Adrenal gland (tissue), 12 donors: ENCODE data around the gene LIMA1. TPM values are rescaled to one million over a fixed set of nuclear protein-coding genes. Genes with fewer than 3 reads are reported as not detected.
"Not testable (repeated sequence)": the region's sequence is repeated elsewhere in the genome, so short reads cannot be mapped to it uniquely, and the experiment has no call there.

ENCODE experiments used
- DNase-seq, 7 donors: peaks; one replicate each; pipeline ENCODE4 v3.0.0-alpha.2; 2019 to 2020
- H3K27ac ChIP-seq, 5 donors: fragments of 200-600 bp; sonication (generic) in 4 of 5; 1 replicate in 3 of 5; 2 replicates in 2 of 5; pipeline versions ENCODE4 v1.5.1 to v1.8.0; 2016 to 2020; ENCODE audit warnings: mild to moderate bottlenecking in 1 of 5
- H3K27me3 ChIP-seq: fragments of 200-600 bp; 2 replicates; pipeline ENCODE4 v1.8.0; 2021
- H3K36me3 ChIP-seq, 2 donors: fragments of 200-600 bp; replicated peaks in 1 of 2; 1 replicate in 1 of 2; 2 replicates in 1 of 2; pipeline versions ENCODE4 v1.5.1 to v1.8.0; 2018 to 2022
- H3K4me1 ChIP-seq, 2 donors: fragments of 200-600 bp; replicated peaks in 1 of 2; 1 replicate in 1 of 2; 2 replicates in 1 of 2; pipeline versions ENCODE4 v1.5.1 to v1.8.0; 2018 to 2021
- H3K4me3 ChIP-seq, 4 donors: fragments of 200-600 bp; sonication (generic) in 3 of 4; one replicate each; pipeline ENCODE4 v1.5.1; 2016 to 2018
- H3K9me3 ChIP-seq, 3 donors: fragments of 200-600 bp; sonication (generic) in 1 of 3; replicated peaks in 1 of 3; 1 replicate in 2 of 3; 2 replicates in 1 of 3; pipeline versions ENCODE4 v1.5.1 to v1.8.0; 2016 to 2021
- CTCF ChIP-seq, 6 experiments: fragments of 450-650 bp in 4 of 6; fragments of 200-600 bp in 2 of 6; sonication (generic) in 1 of 6; IDR thresholded peaks; 1 replicate in 5 of 6; 2 replicates in 1 of 6; pipeline versions ENCODE4 v1.5.1 to v1.8.0; 2016 to 2021; ENCODE audit warnings: antibody characterized with exemption in 6 of 6, mild to moderate bottlenecking in 2 of 6, moderate library complexity in 1 of 6
- POLR2A ChIP-seq, 2 donors: fragments of 450-650 bp; IDR thresholded peaks; one replicate each; pipeline ENCODE4 v1.6.1; 2017; ENCODE audit warnings: antibody characterized with exemption in 2 of 2, mild to moderate bottlenecking in 2 of 2, moderate library complexity in 1 of 2
- WGBS, 4 donors: extraction: QIAGEN DNeasy Blood & Tissue Kit in 2 of 4; methylation state at CpG; one replicate each; pipeline versions ENCODE4 v1.1.5 to v1.1.7; 2013 to 2017; 5-methylcytosine and 5-hydroxymethylcytosine counted together
- intact Hi-C, 2 donors: fragments of 100-400 bp; cut with DNase I; formaldehyde crosslinking; loops; one replicate each; pipeline versions ENCODE4 v1.14.1 to v1.15.0; 2022 to 2023
- polyA plus RNA-seq, 3 donors: library from polyadenylated mRNA; stranded (reverse); fragments of 200-250 nt in 2 of 3; fragments of 350-450 nt in 1 of 3; fragmentation: Illumina TruSeq in 1 of 3; extraction: RNeasy Lipid Tissue Mini Kit (QIAGEN cat#74804) in 1 of 3; gene quantifications; one replicate each; pipeline ENCODE4 v1.2.3, GENCODE V29; 2013 to 2014
- total RNA-seq, 9 donors: library from RNA; depleted of rRNA in 4 of 9; stranded (reverse); fragments of >200 nt in 4 of 9; fragments of 120-200 nt in 1 of 9; fragmentation: NEBNext Ultra II Directional in 1 of 9; extraction: Animal tissue kit (Norgen Biotek cat#: 25700) in 1 of 9; gene quantifications; one replicate each; pipeline versions ENCODE4 v1.1.0 to v1.2.4, GENCODE V29; 2013 to 2023
- donor health status: healthy with polysubstance abuse.
- donor health status: Bipolar disorder and iron deficiency.
- donor health status: DM: yes; HTN: yes; CAD: no.
- donor health status: DM: no; HTN: no; CAD: no.
- donor health status: DM: no; HTN: no; CAD: no.
- donor health status: DM: yes; HTN: yes; CAD: no.

LIMA1 gene
- total and polyA plus RNA-seq, 12 donors = 44.3 to 134 (median 83.6) TPM

- Histone ChIP-seq H3K27me3 (no peaks in the 10 kb centered on the region), H3K4me3 (no peak overlapping the region), H3K36me3 (peaks cover 0 to 8% of the 10 kb centered on the region in 2 donors), H3K9me3 (no peaks in the 10 kb centered on the region), H3K27ac (no peak overlapping the region), H3K4me1 (peaks cover 12 to 32% of the 10 kb centered on the region in 2 donors)
- DNase-seq = no peak
- intact Hi-C loops = no loop called here
- TF ChIP-seq CTCF (IDR thresholded peaks at IDR 0.05) = no peak
- no peak for TF ChIP-seq POLR2A (IDR thresholded peaks at IDR 0.05)
- 96 to 100% (median 97%) methylated on average over 4 of the region's 4 CpGs for WGBS, 4 donors
Observed at GRCh38 chr12:50248411-50248810, 34.9 kb downstream of the LIMA1 start.

DNA sequence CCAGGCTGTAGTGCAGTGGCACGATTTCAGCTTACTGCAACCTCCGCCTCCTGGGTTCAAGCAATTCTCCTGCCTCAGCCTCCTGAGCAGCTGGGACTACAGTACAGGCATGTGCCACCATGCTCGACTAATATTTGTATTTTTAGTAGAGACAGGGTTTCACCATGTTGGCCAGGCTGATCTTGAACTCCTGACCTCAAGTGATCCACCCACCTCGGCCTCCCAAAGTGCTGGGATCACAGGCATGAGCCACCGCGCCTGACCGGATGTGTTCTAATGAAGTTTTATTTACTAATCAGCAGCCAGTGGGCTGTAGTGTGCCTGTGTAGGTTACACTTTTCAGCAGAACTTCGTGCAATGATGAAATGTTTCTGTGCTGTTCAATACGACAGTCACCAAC lies 35.7 kb downstream of the LIMA1 start:
- H3K4me3 ChIP-seq, DNase-seq, H3K36me3 ChIP-seq, intact Hi-C loops, H3K27me3 ChIP-seq, H3K9me3 ChIP-seq: not testable (repeated sequence)
- H3K27ac ChIP-seq = peak overlapping the region in 4 of 5 donors; percentile 56 to 86 (median 80)
- 81 to 91% (median 83%) methylated on average over 9 of the region's 9 CpGs for WGBS, 4 donors
- H3K4me1 ChIP-seq = peaks cover 18 to 39% of the 10 kb centered on the region in 2 donors

GRCh38 chr12:50246873-50247612 lies 36.3 kb downstream of the LIMA1 start:
- Histone ChIP-seq H3K36me3 (peaks cover 0 to 8% of the 10 kb centered on the region in 2 donors), H3K4me1 (peaks cover 24 to 45% of the 10 kb centered on the region in 2 donors), H3K27me3 (no peaks in the 10 kb centered on the region), H3K9me3 (no peaks in the 10 kb centered on the region), H3K27ac (peak overlapping the region; percentile 60 to 86 (median 77)), H3K4me3 (no peak overlapping the region)
- 11 to 34% (median 21%) methylated on average over 3 of the region's 3 CpGs for WGBS, 4 donors
- TF ChIP-seq POLR2A (IDR thresholded peaks at IDR 0.05) = peak in 1 of 2 donors; percentile 17
- no peak for TF ChIP-seq CTCF (IDR thresholded peaks at IDR 0.05)
- peak; percentile 66 to 96 (median 90) for DNase-seq
- intact Hi-C loops = no loop called here

GRCh38 chr12:50246197-50246865 lies 37.0 kb downstream of the LIMA1 start:
- H3K36me3 ChIP-seq = peaks cover 0 to 8% of the 10 kb centered on the region in 2 donors
- DNase-seq = no peak
- H3K27me3 ChIP-seq = no peaks in the 10 kb centered on the region
- H3K27ac ChIP-seq = peak overlapping the region; percentile 60 to 86 (median 77)
- no peak overlapping the region for H3K4me3 ChIP-seq
- H3K4me1 ChIP-seq = peaks cover 28 to 52% of the 10 kb centered on the region in 2 donors
- no peak for TF ChIP-seq CTCF (IDR thresholded peaks at IDR 0.05)
- no peak for TF ChIP-seq POLR2A (IDR thresholded peaks at IDR 0.05)
- 68 to 81% (median 73%) methylated on average over 7 of the region's 7 CpGs for WGBS, 4 donors
- H3K9me3 ChIP-seq = no peaks in the 10 kb centered on the region
- intact Hi-C loops = no loop called here
